ENCODE data around the gene UTS2R.

Gene UTS2R

GRCh38 chr17:82325286-82326180 is 46.0 kb upstream of the UTS2R start:
- no peak for TF ChIP-seq CTCF (IDR thresholded peaks at IDR 0.05; ENCODE audit: insufficient read depth, low read depth, low read length, missing control alignments)
- H3K4me3 ChIP-seq (ENCODE audit: low read length) = no peak overlapping the region
- no peak for DNase-seq (ENCODE audit: low read depth)

- TF ChIP-seq CTCF (IDR thresholded peaks at IDR 0.05; ENCODE audit: insufficient read depth, low read depth, low read length, missing control alignments) = no peak
- H3K4me3 ChIP-seq (ENCODE audit: low read length) = no peak overlapping the region
These were observed 44.3 kb upstream of the UTS2R start for GRCh38 chr17:82327289-82327688.

GRCh38 chr17:82327757-82328140 is 43.8 kb upstream of the UTS2R start:
- no peak overlapping the region for H3K4me3 ChIP-seq (ENCODE audit: low read length)
- DNase-seq (ENCODE audit: low read depth) = no peak
- TF ChIP-seq CTCF (IDR thresholded peaks at IDR 0.05; ENCODE audit: insufficient read depth, low read depth, low read length, missing control alignments) = no peak

More at GRCh38 chr17:82327289-82327688, 44.3 kb upstream of the UTS2R start:
- no peak for DNase-seq (ENCODE audit: low read depth)

- no peak overlapping the region for H3K4me3 ChIP-seq (ENCODE audit: low read length)
- DNase-seq (ENCODE audit: low read depth) = peak; percentile 43
- peak; percentile 21 for TF ChIP-seq CTCF (IDR thresholded peaks at IDR 0.05; ENCODE audit: insufficient read depth, low read depth, low read length, missing control alignments)
These were observed 43.2 kb upstream of the UTS2R start for GRCh38 chr17:82328141-82328993.

- DNase-seq (ENCODE audit: low read depth) = no peak
- no peak overlapping the region for H3K4me3 ChIP-seq (ENCODE audit: low read length)
- TF ChIP-seq CTCF (IDR thresholded peaks at IDR 0.05; ENCODE audit: insufficient read depth, low read depth, low read length, missing control alignments) = no peak
These were observed 42.5 kb upstream of the UTS2R start for GRCh38 chr17:82328994-82329507.

GRCh38 chr17:82329683-82330321 is 41.8 kb upstream of the UTS2R start:
- H3K4me3 ChIP-seq (ENCODE audit: low read length) = no peak overlapping the region
- no peak for DNase-seq (ENCODE audit: low read depth)
- TF ChIP-seq CTCF (IDR thresholded peaks at IDR 0.05; ENCODE audit: insufficient read depth, low read depth, low read length, missing control alignments) = no peak
